HG03108 (cell line): ENCODE results near the gene GSTK1.
A peak's percentile ranks its signal among the peaks of the same experiment; 100 is the strongest.
"Not testable (repeated sequence)": the region's sequence is repeated elsewhere in the genome, so short reads cannot be mapped to it uniquely, and the experiment has no call there.

Source experiments
- ATAC-seq: cut with Tn5 transposase; IDR thresholded peaks from one replicate; pipeline ENCODE4 v1.9.1; 2021; ENCODE audit warnings: moderate library complexity; ENCODE audit not compliant: unreplicated experiment

Gene GSTK1

GRCh38 chr7:143263266-143264195 lies at the start of gene GSTK1:
Gene GSTK1 (plus strand): TSS chr7:143263441. CDS start chr7:143263514, 73 bp downstream.
- peak; percentile 98 for ATAC-seq

DNA sequence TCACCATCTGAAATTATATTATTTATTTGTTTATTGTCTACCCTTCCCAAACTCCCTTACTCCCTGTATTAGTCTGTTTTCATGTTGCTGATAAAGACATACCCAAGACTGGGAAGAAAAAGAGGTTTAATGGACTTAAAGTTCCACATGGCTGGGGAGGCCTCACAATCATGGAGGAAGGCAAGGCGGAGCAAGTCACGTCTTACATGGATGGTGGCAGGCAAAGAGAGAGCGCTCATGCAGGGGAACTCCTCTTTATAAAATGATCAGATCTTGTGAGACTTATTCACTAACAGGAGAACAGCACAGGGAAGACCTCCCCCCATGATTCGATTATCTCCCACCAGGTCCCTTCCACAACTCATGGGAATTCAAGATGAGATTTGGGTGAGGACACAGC lies 49.8 kb upstream of the GSTK1 start:
- not testable (repeated sequence) for ATAC-seq

DNA sequence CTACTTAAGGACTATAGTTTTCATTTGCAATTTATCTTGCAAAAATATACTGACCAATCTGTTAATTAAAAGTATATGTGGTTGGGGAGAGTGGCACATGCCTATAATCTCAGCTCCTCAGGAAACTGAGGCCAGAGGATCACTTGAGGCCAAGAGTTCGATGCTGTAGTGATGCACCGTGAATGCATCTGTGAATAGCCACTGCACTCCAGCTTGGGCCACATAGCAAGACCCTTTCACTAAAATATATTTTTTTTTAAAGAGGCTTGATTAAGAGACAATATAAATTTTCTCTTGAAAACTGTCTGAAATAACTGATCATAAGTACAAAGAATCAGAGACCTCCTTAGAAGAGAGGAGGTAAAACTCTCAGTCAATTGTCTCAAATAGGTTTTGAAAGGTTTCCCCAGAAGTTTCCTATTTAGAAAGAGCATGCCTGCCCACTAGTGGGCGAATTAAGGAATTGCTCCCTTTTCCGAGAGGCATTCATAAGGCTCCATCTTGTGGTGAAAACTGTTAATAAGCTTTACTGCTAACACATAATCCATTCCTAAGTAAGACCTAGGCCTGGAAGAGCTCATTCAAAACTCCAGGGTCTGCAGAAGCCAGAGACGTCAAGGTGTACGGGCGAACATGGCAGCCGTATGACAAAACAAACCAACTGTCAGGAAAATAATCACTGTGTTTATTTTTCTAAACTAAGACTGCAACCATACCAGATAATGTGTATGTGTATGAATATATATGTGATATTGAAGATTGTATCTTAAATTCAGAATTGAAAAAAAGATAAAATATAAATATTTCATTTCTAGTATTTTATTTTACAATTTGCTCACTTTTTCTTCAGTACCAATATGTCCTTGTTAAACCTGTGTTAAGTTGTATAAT lies 48.2 kb upstream of the GSTK1 start:
- peak; percentile 86 for ATAC-seq

GRCh38 chr7:143216151-143216550 lies 47.1 kb upstream of the GSTK1 start:
- ATAC-seq, result no peak

DNA sequence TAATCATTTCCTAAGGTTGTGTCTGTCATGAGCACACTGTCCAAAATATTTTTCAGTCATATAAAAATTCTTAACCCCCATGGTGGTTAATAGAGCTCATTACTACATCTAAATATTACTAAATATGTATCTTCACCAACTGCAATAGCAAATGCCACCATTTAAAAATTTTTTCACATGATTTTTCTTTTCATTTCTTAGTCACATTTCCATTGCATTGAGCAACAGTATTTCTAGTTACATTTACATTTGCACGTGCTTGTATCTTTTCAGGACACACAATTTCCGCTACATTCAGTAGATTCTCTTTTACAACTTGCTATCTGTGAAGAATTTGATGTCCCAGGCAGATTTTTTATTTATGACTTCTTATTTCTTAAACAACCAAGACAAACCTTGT lies 46.6 kb upstream of the GSTK1 start:
- ATAC-seq, result no peak

DNA sequence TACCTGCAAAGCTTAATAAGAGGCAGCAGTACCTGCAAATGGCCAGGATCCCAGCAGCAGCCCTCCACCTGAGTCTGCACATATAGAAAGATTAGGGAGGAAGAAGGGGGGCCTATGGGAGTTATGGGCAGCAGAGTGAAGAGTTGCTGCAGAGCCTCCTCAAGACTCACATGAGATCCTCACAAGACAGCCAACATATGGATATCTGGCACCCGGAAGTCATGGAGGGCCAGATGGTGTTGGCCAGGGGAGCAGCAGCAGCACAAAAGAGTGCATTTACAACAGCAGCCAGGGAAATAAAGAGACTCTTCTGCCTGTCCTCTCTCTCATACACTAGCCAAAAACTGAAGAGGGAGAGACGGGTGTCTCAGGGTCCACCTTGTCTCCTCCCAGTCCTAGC lies 45.4 kb upstream of the GSTK1 start:
- no peak for ATAC-seq

GRCh38 chr7:143221286-143221685 lies 42.0 kb upstream of the GSTK1 start:
- no peak for ATAC-seq

- no peak for ATAC-seq
These were observed 41.5 kb upstream of the GSTK1 start, which contains the start of gene TAS2R40 for GRCh38 chr7:143221737-143222136. Gene TAS2R40 (plus strand): TSS chr7:143222037. CDS start chr7:143222079, 42 bp downstream.

DNA sequence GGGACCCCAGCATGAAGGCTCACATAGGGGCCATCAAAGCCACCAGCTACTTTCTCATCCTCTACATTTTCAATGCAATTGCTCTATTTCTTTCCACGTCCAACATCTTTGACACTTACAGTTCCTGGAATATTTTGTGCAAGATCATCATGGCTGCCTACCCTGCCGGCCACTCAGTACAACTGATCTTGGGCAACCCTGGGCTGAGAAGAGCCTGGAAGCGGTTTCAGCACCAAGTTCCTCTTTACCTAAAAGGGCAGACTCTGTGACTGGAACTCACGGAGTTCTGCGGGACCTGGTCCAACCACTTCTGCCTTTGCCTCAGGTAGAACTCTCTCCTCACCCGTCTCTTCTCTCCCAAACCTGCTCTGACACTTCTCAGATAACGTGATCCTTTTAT lies 40.5 kb upstream of the GSTK1 start:
- ATAC-seq, result no peak

DNA sequence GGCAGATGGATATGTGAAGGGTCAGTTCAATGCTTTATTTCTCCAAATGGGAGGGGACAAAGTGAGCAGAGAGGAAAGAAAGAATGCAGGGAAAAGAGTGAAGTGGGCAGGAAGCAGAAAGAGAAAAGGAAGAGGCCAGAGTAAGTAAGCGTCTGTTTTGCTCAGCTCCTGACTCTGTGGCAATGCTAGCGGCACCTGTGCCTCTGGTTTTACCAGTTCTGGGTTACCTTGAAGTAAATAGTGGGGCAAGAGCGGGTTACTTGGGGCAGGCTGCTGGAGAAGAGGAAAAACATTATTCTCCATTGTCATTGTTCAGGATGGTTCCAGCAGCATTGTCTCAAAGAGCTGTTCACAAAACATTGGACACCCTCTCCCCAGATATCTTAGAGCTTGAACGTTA lies 39.5 kb upstream of the GSTK1 start:
- ATAC-seq, result no peak

DNA sequence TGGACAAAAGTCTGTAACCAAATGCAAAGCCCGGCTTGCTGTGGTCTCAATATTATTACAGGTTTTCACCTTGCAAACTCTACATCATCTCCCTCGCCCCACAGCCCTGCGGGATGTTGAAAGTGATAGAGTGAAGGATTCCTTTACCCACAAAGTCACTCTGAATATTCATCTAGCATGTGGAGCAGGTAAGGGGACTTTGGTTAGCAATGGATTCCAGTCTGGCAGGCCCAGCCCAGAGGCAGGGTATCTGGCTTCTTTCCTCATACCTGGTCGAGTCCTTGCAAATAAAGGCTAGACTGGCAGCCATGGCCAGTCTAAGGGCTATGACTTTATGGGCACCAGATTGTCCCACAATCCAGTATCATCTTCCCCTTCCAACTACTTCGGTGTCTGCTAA lies 38.2 kb upstream of the GSTK1 start:
- no peak for ATAC-seq

DNA sequence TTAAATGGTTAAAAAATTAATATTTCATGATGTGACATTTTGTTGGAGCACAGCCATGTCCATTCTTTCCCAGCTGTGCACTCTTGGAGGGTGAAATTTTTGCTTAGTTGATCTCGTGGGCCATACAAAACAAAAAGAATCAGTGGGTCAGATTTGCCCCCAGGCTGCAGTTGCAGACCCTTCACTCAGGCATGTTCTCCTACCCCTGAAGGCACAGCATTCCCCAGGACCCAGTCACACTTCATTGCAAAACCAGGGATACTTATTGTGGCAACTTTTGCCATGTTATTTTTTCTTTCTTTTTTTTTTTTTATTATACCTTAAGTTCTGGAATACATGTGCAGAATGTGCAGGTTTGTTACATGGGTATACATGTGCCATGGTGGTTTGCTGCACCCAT lies 35.4 kb upstream of the GSTK1 start:
- ATAC-seq, result no peak

GRCh38 chr7:143229054-143229790 lies 34.0 kb upstream of the GSTK1 start:
- no peak for ATAC-seq

GRCh38 chr7:143230602-143231457 lies 32.4 kb upstream of the GSTK1 start:
- no peak for ATAC-seq

- no peak for ATAC-seq
These were observed 29.3 kb upstream of the GSTK1 start for GRCh38 chr7:143233816-143234532.

- no peak for ATAC-seq
These were observed 28.7 kb upstream of the GSTK1 start for GRCh38 chr7:143234533-143234875.

- no peak for ATAC-seq
These were observed 27.7 kb upstream of the GSTK1 start for GRCh38 chr7:143235561-143235960.

DNA sequence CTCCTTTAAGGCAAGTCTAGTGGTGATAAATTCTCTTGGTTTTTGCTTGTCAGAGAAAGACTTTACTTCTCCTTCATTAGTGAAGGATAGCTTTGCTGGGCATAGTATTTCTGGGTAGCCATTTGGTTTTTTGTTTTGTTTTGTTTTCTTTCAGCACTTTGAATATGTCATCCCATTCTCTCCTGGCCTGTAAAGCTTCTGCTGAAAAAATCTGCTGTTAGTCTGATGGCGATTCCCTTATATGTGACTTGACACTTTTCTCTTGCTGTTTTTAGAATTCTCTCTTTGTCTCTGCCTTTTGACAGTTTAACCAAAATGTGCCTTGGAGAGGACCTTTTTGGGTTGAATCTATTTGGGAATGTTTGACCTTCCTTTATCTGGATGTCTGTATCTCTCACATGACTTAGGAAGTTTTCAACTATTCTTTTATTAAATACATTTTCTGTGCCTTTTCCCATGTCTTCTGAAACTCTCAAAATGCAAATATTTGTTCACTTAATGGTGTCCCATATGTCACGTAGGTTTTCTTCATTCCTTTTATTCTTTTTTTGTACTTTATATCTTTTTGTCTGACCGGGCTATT lies 26.7 kb upstream of the GSTK1 start:
- no peak for ATAC-seq

GRCh38 chr7:143237366-143237765 lies 25.9 kb upstream of the GSTK1 start:
- no peak for ATAC-seq
